ENCODE results near the gene GLCCI1. TPM values are rescaled to one million over a fixed set of nuclear protein-coding genes. Genes with fewer than 3 reads are reported as not detected.

Gene GLCCI1
- total RNA-seq, 1 experiment from 2014 or later: 4.6 TPM

DNA sequence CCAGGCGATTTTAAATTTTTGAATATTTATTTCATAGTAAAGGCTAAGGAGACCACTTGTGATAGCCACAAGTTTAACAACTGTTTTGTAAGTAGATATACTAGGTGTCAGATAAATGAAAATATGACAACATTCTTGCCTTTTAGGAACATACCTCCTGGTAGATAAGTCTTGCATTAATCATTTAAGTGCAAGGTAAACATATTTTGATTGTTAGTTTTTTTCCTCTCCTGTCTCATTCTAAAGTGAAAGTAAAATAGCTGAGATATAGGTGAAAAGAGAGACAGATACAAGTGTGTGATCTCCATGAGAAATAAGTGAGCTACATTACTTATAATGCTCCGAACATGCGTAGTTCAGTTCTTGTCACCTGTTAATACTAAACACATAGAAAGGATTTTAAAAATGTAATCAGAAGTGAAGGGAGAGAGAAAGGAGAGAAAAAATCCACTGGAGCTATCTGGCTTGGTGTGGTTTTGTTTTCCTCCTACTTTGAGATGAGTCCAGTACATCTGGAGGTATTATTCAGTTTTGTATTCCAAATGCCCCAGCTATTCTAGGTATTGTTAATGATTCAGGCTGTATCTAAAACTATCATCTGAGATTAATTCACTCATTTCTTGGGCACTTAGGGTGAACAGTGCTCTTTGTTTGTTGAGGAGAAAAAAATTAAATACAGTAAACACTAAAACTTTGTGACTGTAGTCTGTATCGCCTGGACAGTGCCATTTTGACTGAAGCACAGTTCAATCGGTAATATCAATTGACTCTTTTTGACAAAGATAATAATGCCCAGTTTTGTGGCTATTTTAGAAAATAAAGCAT, 21.2 kb downstream of the GLCCI1 start (continued):
- TF ChIP-seq, protein P1, sequence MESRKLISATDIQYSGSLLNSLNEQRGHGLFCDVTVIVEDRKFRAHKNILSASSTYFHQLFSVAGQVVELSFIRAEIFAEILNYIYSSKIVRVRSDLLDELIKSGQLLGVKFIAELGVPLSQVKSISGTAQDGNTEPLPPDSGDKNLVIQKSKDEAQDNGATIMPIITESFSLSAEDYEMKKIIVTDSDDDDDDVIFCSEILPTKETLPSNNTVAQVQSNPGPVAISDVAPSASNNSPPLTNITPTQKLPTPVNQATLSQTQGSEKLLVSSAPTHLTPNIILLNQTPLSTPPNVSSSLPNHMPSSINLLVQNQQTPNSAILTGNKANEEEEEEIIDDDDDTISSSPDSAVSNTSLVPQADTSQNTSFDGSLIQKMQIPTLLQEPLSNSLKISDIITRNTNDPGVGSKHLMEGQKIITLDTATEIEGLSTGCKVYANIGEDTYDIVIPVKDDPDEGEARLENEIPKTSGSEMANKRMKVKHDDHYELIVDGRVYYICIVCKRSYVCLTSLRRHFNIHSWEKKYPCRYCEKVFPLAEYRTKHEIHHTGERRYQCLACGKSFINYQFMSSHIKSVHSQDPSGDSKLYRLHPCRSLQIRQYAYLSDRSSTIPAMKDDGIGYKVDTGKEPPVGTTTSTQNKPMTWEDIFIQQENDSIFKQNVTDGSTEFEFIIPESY (IDR thresholded peaks at IDR 0.05; ENCODE audit: extremely low read depth, insufficient replicate concordance, low read length): no peak
- TF ChIP-seq, protein P2, sequence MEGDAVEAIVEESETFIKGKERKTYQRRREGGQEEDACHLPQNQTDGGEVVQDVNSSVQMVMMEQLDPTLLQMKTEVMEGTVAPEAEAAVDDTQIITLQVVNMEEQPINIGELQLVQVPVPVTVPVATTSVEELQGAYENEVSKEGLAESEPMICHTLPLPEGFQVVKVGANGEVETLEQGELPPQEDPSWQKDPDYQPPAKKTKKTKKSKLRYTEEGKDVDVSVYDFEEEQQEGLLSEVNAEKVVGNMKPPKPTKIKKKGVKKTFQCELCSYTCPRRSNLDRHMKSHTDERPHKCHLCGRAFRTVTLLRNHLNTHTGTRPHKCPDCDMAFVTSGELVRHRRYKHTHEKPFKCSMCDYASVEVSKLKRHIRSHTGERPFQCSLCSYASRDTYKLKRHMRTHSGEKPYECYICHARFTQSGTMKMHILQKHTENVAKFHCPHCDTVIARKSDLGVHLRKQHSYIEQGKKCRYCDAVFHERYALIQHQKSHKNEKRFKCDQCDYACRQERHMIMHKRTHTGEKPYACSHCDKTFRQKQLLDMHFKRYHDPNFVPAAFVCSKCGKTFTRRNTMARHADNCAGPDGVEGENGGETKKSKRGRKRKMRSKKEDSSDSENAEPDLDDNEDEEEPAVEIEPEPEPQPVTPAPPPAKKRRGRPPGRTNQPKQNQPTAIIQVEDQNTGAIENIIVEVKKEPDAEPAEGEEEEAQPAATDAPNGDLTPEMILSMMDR (IDR thresholded peaks at IDR 0.05 in 2 of 3, conservative IDR thresholded peaks at IDR 0.05 in 1 of 3; ENCODE audit: borderline replicate concordance in 1 of 3, insufficient read depth in 1 of 3, low read depth in 2 of 3, low read length in 2 of 3): no peak
- no peak for TF ChIP-seq FOSL1 (IDR thresholded peaks at IDR 0.05; ENCODE audit: low read depth)
- TF ChIP-seq EGR1 (IDR thresholded peaks at IDR 0.05; ENCODE audit: low read depth): no peak

DNA sequence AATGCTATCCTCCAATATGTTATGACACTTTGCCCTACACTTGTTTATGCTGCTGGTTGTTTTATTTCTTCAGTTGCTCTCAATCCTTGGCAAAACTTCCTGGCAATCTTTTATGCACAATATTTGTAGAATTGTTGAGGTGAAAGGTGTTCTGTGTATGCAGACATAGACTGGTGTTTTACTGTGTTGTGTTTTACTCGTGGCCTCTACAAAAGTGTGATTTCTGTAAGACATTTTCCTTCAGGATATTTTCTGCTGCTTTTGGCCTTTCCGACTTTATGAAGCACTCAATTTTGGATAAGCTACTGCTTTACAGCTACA, 21.8 kb downstream of the GLCCI1 start:
- ATAC-seq (no peak), DNase-seq (ENCODE audit: low read depth, low spot score) (no peak)
- CTCF ChIA-PET: no interaction called here
- no peak overlapping the region for H3K27ac ChIP-seq (ENCODE audit: low read depth, low read length)
- RAD21 ChIA-PET (ENCODE audit: low non-redundant PET in 1 of 2, low total read pairs in 2 of 2, uncharacterized antibody in 2 of 2, unreplicated experiment in 2 of 2): no interaction called here
- H3K4me2 ChIP-seq (ENCODE audit: low read length): no peak overlapping the region
- no peak overlapping the region for H3K4me3 ChIP-seq (replicated peaks in 1 of 2; ENCODE audit: low read depth in 1 of 2, low read length in 2 of 2)
- H2AFZ ChIP-seq (ENCODE audit: low read depth, low read length, poor library complexity, severe bottlenecking): no peak overlapping the region
- H3K9ac ChIP-seq (ENCODE audit: low read length): no peak overlapping the region
- H3K27me3 ChIP-seq (ENCODE audit: insufficient read depth, low read length): no peaks in the 10 kb centered on the region
- no TSS peak for BruUV-seq (replicated peaks)
- POLR2A ChIA-PET: no interaction called here
- H3K9me3 ChIP-seq (ENCODE audit: control insufficient read depth in 1 of 2, insufficient read depth in 1 of 2, low read depth in 1 of 2, low read length in 2 of 2): no peaks in the 10 kb centered on the region
- no peaks in the 10 kb centered on the region for H3K36me3 ChIP-seq (ENCODE audit: control insufficient read depth in 1 of 2, insufficient read depth in 2 of 2, low read length in 2 of 2)
- H3K4me1 ChIP-seq (ENCODE audit: control insufficient read depth in 1 of 2, insufficient read depth in 2 of 2, low read length in 2 of 2): 0 out of 4 replicates have a peak, but pooled peaks cover 0 to 2% of the 10 kb centered on the region in 2 experiments
- no peaks in the 10 kb centered on the region for H3K9me2 ChIP-seq (ENCODE audit: insufficient read depth)
- H3K79me2 ChIP-seq (ENCODE audit: insufficient read depth, low read length): no peaks in the 10 kb centered on the region
- intact Hi-C loops (cut with micrococcal nuclease): no loop called here
- H4K20me1 ChIP-seq (ENCODE audit: insufficient read depth): no peaks in the 10 kb centered on the region
- TF ChIP-seq TCF7L2 (IDR thresholded peaks at IDR 0.05; ENCODE audit: borderline replicate concordance, extremely low read depth, insufficient read depth, insufficient read length) (no peak), RAD21 (IDR thresholded peaks at IDR 0.05; ENCODE audit: low read depth) (no peak), SRF (IDR thresholded peaks at IDR 0.05; ENCODE audit: low read depth) (no peak), POLR2AphosphoS5 (IDR thresholded peaks at IDR 0.05; ENCODE audit: low read depth, low read length) (no peak), EZH2phosphoT487 (IDR thresholded peaks at IDR 0.05; ENCODE audit: borderline replicate concordance) (no peak), YY1 (IDR thresholded peaks at IDR 0.05; ENCODE audit: extremely low read depth, insufficient replicate concordance, low read depth, low read length) (no peak), SIN3A (IDR thresholded peaks at IDR 0.05; ENCODE audit: low read depth) (no peak), ELF1 (IDR thresholded peaks at IDR 0.05; ENCODE audit: borderline replicate concordance, low read depth) (no peak), FOSL1 (IDR thresholded peaks at IDR 0.05; ENCODE audit: low read depth) (no peak), JUND (IDR thresholded peaks at IDR 0.05) (no peak), CEBPB (IDR thresholded peaks at IDR 0.05; ENCODE audit: low read depth) (no peak)
- TF ChIP-seq, protein P3, sequence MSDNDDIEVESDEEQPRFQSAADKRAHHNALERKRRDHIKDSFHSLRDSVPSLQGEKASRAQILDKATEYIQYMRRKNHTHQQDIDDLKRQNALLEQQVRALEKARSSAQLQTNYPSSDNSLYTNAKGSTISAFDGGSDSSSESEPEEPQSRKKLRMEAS (IDR thresholded peaks at IDR 0.05): no peak
- TF ChIP-seq, protein P4, sequence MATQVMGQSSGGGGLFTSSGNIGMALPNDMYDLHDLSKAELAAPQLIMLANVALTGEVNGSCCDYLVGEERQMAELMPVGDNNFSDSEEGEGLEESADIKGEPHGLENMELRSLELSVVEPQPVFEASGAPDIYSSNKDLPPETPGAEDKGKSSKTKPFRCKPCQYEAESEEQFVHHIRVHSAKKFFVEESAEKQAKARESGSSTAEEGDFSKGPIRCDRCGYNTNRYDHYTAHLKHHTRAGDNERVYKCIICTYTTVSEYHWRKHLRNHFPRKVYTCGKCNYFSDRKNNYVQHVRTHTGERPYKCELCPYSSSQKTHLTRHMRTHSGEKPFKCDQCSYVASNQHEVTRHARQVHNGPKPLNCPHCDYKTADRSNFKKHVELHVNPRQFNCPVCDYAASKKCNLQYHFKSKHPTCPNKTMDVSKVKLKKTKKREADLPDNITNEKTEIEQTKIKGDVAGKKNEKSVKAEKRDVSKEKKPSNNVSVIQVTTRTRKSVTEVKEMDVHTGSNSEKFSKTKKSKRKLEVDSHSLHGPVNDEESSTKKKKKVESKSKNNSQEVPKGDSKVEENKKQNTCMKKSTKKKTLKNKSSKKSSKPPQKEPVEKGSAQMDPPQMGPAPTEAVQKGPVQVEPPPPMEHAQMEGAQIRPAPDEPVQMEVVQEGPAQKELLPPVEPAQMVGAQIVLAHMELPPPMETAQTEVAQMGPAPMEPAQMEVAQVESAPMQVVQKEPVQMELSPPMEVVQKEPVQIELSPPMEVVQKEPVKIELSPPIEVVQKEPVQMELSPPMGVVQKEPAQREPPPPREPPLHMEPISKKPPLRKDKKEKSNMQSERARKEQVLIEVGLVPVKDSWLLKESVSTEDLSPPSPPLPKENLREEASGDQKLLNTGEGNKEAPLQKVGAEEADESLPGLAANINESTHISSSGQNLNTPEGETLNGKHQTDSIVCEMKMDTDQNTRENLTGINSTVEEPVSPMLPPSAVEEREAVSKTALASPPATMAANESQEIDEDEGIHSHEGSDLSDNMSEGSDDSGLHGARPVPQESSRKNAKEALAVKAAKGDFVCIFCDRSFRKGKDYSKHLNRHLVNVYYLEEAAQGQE (IDR thresholded peaks at IDR 0.05; ENCODE audit: low read depth): no peak
- TF ChIP-seq, protein P5, sequence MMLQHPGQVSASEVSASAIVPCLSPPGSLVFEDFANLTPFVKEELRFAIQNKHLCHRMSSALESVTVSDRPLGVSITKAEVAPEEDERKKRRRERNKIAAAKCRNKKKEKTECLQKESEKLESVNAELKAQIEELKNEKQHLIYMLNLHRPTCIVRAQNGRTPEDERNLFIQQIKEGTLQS (IDR thresholded peaks at IDR 0.05): no peak

Data from HCT116 (cell line).